Neural cell (in vitro differentiated cells): ENCODE data around the gene NUS1. TPM values are rescaled to one million over a fixed set of nuclear protein-coding genes. Genes with fewer than 3 reads are reported as not detected.
"Not testable (repeated sequence)": the region's sequence is repeated elsewhere in the genome, so short reads cannot be mapped to it uniquely, and the experiment has no call there.

Experiments
- H2AFZ ChIP-seq: fragments of 200-600, 300-800 bp; sonication (generic), shearing (Covaris generic); 2 replicates; pipeline ENCODE4 v1.6.0; 2014; ENCODE audit warnings: low read depth, mild to moderate bottlenecking, antibody characterized with exemption, low read length, moderate library complexity
- H3F3A ChIP-seq: fragments of 200-600 bp; shearing (Covaris generic); 2 replicates; pipeline ENCODE4 v1.6.1; 2016; ENCODE audit warnings: mild to moderate bottlenecking, moderate library complexity, mixed read lengths, antibody characterized with exemption, low read length; ENCODE audit not compliant: insufficient read depth, poor library complexity, severe bottlenecking
- H3K27ac ChIP-seq: fragments of 200-600, 300-800 bp; sonication (generic), shearing (Covaris generic); 2 replicates; pipeline ENCODE4 v1.5.1; 2014; ENCODE audit warnings: mild to moderate bottlenecking, low read length, moderate library complexity
- H3K27me3 ChIP-seq: fragments of 300-800, 200-600 bp; sonication (generic), shearing (Covaris generic); 2 replicates; pipeline ENCODE4 v1.6.0; 2014; ENCODE audit warnings: mild to moderate bottlenecking, low read depth, low read length, moderate library complexity; ENCODE audit not compliant: insufficient read depth
- H3K36me3 ChIP-seq: fragments of 300-800, 200-600 bp; sonication (generic), shearing (Covaris generic); 2 replicates; pipeline ENCODE4 v1.5.1; 2014; ENCODE audit warnings: mild to moderate bottlenecking, antibody characterized with exemption, low read length, moderate library complexity; ENCODE audit not compliant: insufficient read depth
- H3K4me2 ChIP-seq: fragments of 300-800, 200-600 bp; sonication (generic), shearing (Covaris generic); 2 replicates; pipeline ENCODE4 v1.6.0; 2014; ENCODE audit warnings: mild to moderate bottlenecking, low read length
- H3K4me3 ChIP-seq: fragments of 300-800, 200-600 bp; sonication (generic), shearing (Covaris generic); 2 replicates; pipeline ENCODE4 v1.5.1; 2014; ENCODE audit warnings: mild to moderate bottlenecking, low read length, moderate library complexity
- H3K79me2 ChIP-seq: fragments of 200-600 bp; shearing (Covaris generic); replicated peaks from 2 replicates; pipeline ENCODE4 v1.6.0; 2014; ENCODE audit warnings: mild to moderate bottlenecking, low read length, moderate library complexity; ENCODE audit not compliant: insufficient read depth
- H3K9ac ChIP-seq: fragments of 300-800, 200-600 bp; sonication (generic), shearing (Covaris generic); 2 replicates; pipeline ENCODE4 v1.6.1; 2016; ENCODE audit warnings: mild to moderate bottlenecking, low read length, mixed read lengths
- H3K9me2 ChIP-seq: fragments of 200-600 bp; shearing (Covaris generic); 2 replicates; pipeline ENCODE4 v1.6.1; 2016; ENCODE audit warnings: mild to moderate bottlenecking, low read length, mixed read lengths; ENCODE audit not compliant: insufficient read depth
- H3K9me3 ChIP-seq: fragments of 200-600, 300-800 bp; sonication (generic), shearing (Covaris generic); 2 replicates; pipeline ENCODE4 v1.6.1; 2016; ENCODE audit warnings: mild to moderate bottlenecking, mixed run types, low read length, moderate library complexity, mixed read lengths
- H4K20me1 ChIP-seq: fragments of 200-600 bp; shearing (Covaris generic); 2 replicates; pipeline ENCODE4 v1.6.1; 2016; ENCODE audit warnings: mild to moderate bottlenecking, mixed run types; ENCODE audit not compliant: insufficient read depth
- CTCF ChIP-seq: fragments of 450-650 bp; IDR thresholded peaks from 2 replicates; pipeline ENCODE4 v1.5.1; 2014; ENCODE audit warnings: antibody characterized with exemption, mild to moderate bottlenecking, moderate library complexity; ENCODE audit not compliant: poor library complexity, severe bottlenecking
- EP300 ChIP-seq: fragments of 450-650 bp; conservative IDR thresholded peaks from 2 replicates; pipeline ENCODE4 v1.6.1; 2014; ENCODE audit warnings: antibody characterized with exemption, mild to moderate bottlenecking, moderate library complexity; ENCODE audit not compliant: poor library complexity, severe bottlenecking
- EZH2 ChIP-seq: fragments of 200-600, 300-800 bp; shearing (Covaris generic), sonication (generic); IDR thresholded peaks from 2 replicates; pipeline ENCODE4 v1.6.1; 2014; ENCODE audit warnings: antibody characterized with exemption, low read length, borderline replicate concordance, mild to moderate bottlenecking; ENCODE audit not compliant: insufficient read depth, poor library complexity, severe bottlenecking
- MXI1 ChIP-seq: fragments of 450-650 bp; conservative IDR thresholded peaks from 2 replicates; pipeline ENCODE4 v1.6.1; 2014; ENCODE audit warnings: antibody characterized with exemption, mild to moderate bottlenecking; ENCODE audit not compliant: poor library complexity, severe bottlenecking
- POLR2AphosphoS5 ChIP-seq: IDR thresholded peaks from 2 replicates; pipeline ENCODE4 v1.6.1; 2012
- RAD21 ChIP-seq: fragments of 450-650 bp; conservative IDR thresholded peaks from 2 replicates; pipeline ENCODE4 v1.6.1; 2014; ENCODE audit warnings: antibody characterized with exemption, mild to moderate bottlenecking, moderate library complexity
- REST ChIP-seq: IDR thresholded peaks from 2 replicates; pipeline ENCODE4 v1.6.1; 2012; ENCODE audit warnings: borderline replicate concordance
- SMC3 ChIP-seq: fragments of 450-650 bp; conservative IDR thresholded peaks from 2 replicates; pipeline ENCODE4 v1.6.1; 2014; ENCODE audit warnings: antibody characterized with exemption, mild to moderate bottlenecking, moderate library complexity; ENCODE audit not compliant: poor library complexity
- TAF1 ChIP-seq: IDR thresholded peaks from 2 replicates; pipeline ENCODE4 v1.6.1; 2012; ENCODE audit warnings: low read depth
- polyA plus RNA-seq: library from polyadenylated mRNA; depleted of rRNA; stranded (reverse); fragments of >200 nt; gene quantifications from 2 replicates; pipeline ENCODE4 v1.2.3, GENCODE V29; 2014

NUS1 gene
- polyA plus RNA-seq, 1 donor from 2014 or later = 36.3 TPM

- H3K4me2 ChIP-seq = no peak overlapping the region
- no peak for TF ChIP-seq POLR2AphosphoS5
- TF ChIP-seq CTCF = no peak
- no peak for TF ChIP-seq EP300
- no peak for TF ChIP-seq REST
- no peak for TF ChIP-seq TAF1
- no peak for TF ChIP-seq MXI1
- no peak for TF ChIP-seq RAD21
- TF ChIP-seq EZH2 = no peak
- no peak for TF ChIP-seq SMC3
- H3F3A ChIP-seq = no peaks in the 10 kb centered on the region
- H3K27me3 ChIP-seq = no peaks in the 10 kb centered on the region
- no peak overlapping the region for H3K9ac ChIP-seq
- H2AFZ ChIP-seq = no peak overlapping the region
- no peaks in the 10 kb centered on the region for H4K20me1 ChIP-seq
- H3K36me3 ChIP-seq = peaks cover 7% of the 10 kb centered on the region
- no peaks in the 10 kb centered on the region for H3K9me2 ChIP-seq
- H3K27ac ChIP-seq = no peak overlapping the region
- no peak overlapping the region for H3K4me3 ChIP-seq
- peaks cover 3% of the 10 kb centered on the region for H3K79me2 ChIP-seq
- no peaks in the 10 kb centered on the region for H3K9me3 ChIP-seq
Observed at GRCh38 chr6:117706504-117706903, 31.2 kb downstream of the NUS1 start.

GRCh38 chr6:117706936-117707509 is 31.8 kb downstream of the NUS1 start:
- not testable (repeated sequence) for H3K36me3 ChIP-seq, H3K9me3 ChIP-seq, H3F3A ChIP-seq, H3K79me2 ChIP-seq, H2AFZ ChIP-seq, H3K27me3 ChIP-seq, H3K4me3 ChIP-seq, H3K9me2 ChIP-seq, H4K20me1 ChIP-seq, H3K27ac ChIP-seq, H3K4me2 ChIP-seq, H3K9ac ChIP-seq

GRCh38 chr6:117711369-117711768 is 36.1 kb downstream of the NUS1 start:
- Histone ChIP-seq H3K79me2 (no peaks in the 10 kb centered on the region), H2AFZ (no peak overlapping the region), H3K27me3 (no peaks in the 10 kb centered on the region), H3K9ac (no peak overlapping the region), H4K20me1 (no peaks in the 10 kb centered on the region), H3K36me3 (no peaks in the 10 kb centered on the region), H3F3A (no peaks in the 10 kb centered on the region), H3K4me2 (no peak overlapping the region), H3K27ac (no peak overlapping the region), H3K4me3 (no peak overlapping the region), H3K9me2 (no peaks in the 10 kb centered on the region), H3K9me3 (no peaks in the 10 kb centered on the region)
- TF ChIP-seq TAF1 (no peak), POLR2AphosphoS5 (no peak), MXI1 (no peak), EP300 (no peak), REST (no peak), CTCF (no peak), RAD21 (no peak), EZH2 (no peak), SMC3 (no peak)
